Measurements from ENCODE around the gene PATJ. TPM values are rescaled to one million over a fixed set of nuclear protein-coding genes. Genes with fewer than 3 reads are reported as not detected.

The PATJ gene
- polyA plus RNA-seq, 1 of the 3 experiments (the other 2 are of a cell fraction): 3.0 TPM

DNA sequence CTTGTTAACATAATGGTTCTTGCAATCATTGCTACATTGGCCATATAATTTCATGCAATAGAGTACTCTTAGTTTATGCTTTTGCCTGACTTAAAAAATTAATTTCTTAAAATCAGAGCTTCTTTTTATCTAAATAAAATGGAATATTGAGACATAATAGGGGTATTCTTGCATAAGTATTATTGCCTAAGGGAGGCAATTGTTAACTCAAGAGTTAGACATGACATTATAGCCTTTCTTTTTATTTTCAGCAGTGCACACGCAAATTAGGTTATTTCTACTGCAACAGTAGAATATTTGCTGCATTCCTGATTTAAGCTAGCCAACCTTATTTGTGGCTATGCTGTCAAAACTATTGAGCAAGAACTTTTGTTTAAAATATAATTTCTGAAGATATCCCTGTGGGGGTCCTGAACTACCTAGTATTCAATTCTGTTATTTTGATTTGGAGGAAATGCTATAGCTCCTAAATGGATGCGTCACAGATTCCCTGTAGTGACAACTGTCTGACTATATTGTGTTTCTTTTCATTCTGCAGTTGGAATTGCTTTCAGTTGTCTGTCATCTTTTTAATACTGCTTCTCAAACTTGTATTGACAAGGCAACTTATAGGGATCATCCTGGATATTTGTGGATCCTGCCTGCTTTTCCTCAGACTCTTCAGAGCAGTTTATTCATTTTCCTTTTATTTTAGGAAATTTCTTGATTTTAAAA is 211.0 kb downstream of the PATJ start:
- no peaks in the 10 kb centered on the region for H3K27me3 ChIP-seq (ENCODE audit: insufficient read depth)
- H3K36me3 ChIP-seq (replicated peaks in 1 of 2; ENCODE audit: control insufficient read depth in 1 of 2, insufficient read depth in 2 of 2, low read length in 1 of 2): peaks cover 0 to 5% of the 10 kb centered on the region in 2 experiments
- H4K20me1 ChIP-seq (ENCODE audit: insufficient read depth): no peaks in the 10 kb centered on the region
- ChIA-PET POLR2A (no interaction called here), CTCF (interaction anchor here (0.7 kb wide), 1 partner anchor 13 kb away, joined by 3 read pairs; no protein-coding TSS in a partner anchor)
- H3K9me3 ChIP-seq: no peaks in the 10 kb centered on the region
- H3K4me3 ChIP-seq (ENCODE audit: low read depth in 2 of 2, low read length in 1 of 2): no peak overlapping the region
- no peak overlapping the region for H3K4me2 ChIP-seq
- WGBS (ENCODE audit: low lambda C conversion rate): 87% methylated on average over 2 of the region's 2 CpGs
- H3K79me2 ChIP-seq (ENCODE audit: insufficient read depth): no peaks in the 10 kb centered on the region
- H3K4me1 ChIP-seq (ENCODE audit: control insufficient read depth in 1 of 2, insufficient read depth in 2 of 2, low read depth in 1 of 2, low read length in 1 of 2): peaks cover 4 to 12% of the 10 kb centered on the region in 2 experiments; a peak in 3 of 4 replicates
- no peak for TF ChIP-seq FOXJ3 (CRISPR knock-in tag; IDR thresholded peaks at IDR 0.05)
- TF ChIP-seq ELF1 (IDR thresholded peaks at IDR 0.05): no peak
- no peak for TF ChIP-seq RFX5 (IDR thresholded peaks at IDR 0.05; ENCODE audit: low read length)
- no peak for TF ChIP-seq USF2 (IDR thresholded peaks at IDR 0.05; ENCODE audit: borderline replicate concordance, low read depth, low read length)
- TF ChIP-seq EP300 (IDR thresholded peaks at IDR 0.05; ENCODE audit: borderline replicate concordance in 1 of 2, low read depth in 1 of 2, low read length in 1 of 2): no peak
- TF ChIP-seq PBX3 (IDR thresholded peaks at IDR 0.05): no peak
- H3F3A ChIP-seq (replicated peaks; ENCODE audit: insufficient read depth): no peaks in the 10 kb centered on the region
- H3K9me2 ChIP-seq: no peaks in the 10 kb centered on the region
- H3K9ac ChIP-seq: no peak overlapping the region
- H2AFZ ChIP-seq (ENCODE audit: low read depth): no peak overlapping the region
- DNase-seq: no peak
- no peak overlapping the region for H3K27ac ChIP-seq (ENCODE audit: low read depth in 2 of 2, low read length in 1 of 2)

- CTCF ChIA-PET: no interaction called here
Measured at GRCh38 chr1:61953790-61954150, 211.5 kb downstream of the PATJ start.

More at GRCh38 chr1:61953790-61954150, 211.5 kb downstream of the PATJ start:
- H4K20me1 ChIP-seq (ENCODE audit: insufficient read depth): no peaks in the 10 kb centered on the region
- POLR2A ChIA-PET: no interaction called here
- peaks cover 0 to 5% of the 10 kb centered on the region in 2 experiments for H3K36me3 ChIP-seq (replicated peaks in 1 of 2; ENCODE audit: control insufficient read depth in 1 of 2, insufficient read depth in 2 of 2, low read length in 1 of 2)
- no peaks in the 10 kb centered on the region for H3K27me3 ChIP-seq (ENCODE audit: insufficient read depth)
- H3K9me2 ChIP-seq: no peaks in the 10 kb centered on the region
- WGBS (ENCODE audit: low lambda C conversion rate): 97% methylated on average over 3 of the region's 3 CpGs
- peaks cover 4 to 12% of the 10 kb centered on the region in 2 experiments; a peak in 3 of 4 replicates for H3K4me1 ChIP-seq (ENCODE audit: control insufficient read depth in 1 of 2, insufficient read depth in 2 of 2, low read depth in 1 of 2, low read length in 1 of 2)
- no peak overlapping the region for H3K27ac ChIP-seq (ENCODE audit: low read depth in 2 of 2, low read length in 1 of 2)
- H2AFZ ChIP-seq (ENCODE audit: low read depth): no peak overlapping the region
- DNase-seq: no peak
- no peaks in the 10 kb centered on the region for H3K9me3 ChIP-seq
- TF ChIP-seq, protein P1, sequence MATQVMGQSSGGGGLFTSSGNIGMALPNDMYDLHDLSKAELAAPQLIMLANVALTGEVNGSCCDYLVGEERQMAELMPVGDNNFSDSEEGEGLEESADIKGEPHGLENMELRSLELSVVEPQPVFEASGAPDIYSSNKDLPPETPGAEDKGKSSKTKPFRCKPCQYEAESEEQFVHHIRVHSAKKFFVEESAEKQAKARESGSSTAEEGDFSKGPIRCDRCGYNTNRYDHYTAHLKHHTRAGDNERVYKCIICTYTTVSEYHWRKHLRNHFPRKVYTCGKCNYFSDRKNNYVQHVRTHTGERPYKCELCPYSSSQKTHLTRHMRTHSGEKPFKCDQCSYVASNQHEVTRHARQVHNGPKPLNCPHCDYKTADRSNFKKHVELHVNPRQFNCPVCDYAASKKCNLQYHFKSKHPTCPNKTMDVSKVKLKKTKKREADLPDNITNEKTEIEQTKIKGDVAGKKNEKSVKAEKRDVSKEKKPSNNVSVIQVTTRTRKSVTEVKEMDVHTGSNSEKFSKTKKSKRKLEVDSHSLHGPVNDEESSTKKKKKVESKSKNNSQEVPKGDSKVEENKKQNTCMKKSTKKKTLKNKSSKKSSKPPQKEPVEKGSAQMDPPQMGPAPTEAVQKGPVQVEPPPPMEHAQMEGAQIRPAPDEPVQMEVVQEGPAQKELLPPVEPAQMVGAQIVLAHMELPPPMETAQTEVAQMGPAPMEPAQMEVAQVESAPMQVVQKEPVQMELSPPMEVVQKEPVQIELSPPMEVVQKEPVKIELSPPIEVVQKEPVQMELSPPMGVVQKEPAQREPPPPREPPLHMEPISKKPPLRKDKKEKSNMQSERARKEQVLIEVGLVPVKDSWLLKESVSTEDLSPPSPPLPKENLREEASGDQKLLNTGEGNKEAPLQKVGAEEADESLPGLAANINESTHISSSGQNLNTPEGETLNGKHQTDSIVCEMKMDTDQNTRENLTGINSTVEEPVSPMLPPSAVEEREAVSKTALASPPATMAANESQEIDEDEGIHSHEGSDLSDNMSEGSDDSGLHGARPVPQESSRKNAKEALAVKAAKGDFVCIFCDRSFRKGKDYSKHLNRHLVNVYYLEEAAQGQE (IDR thresholded peaks at IDR 0.05; ENCODE audit: low read depth, low read length): no peak
- TF ChIP-seq JUND (IDR thresholded peaks at IDR 0.05): no peak
- no peak for TF ChIP-seq PBX3 (IDR thresholded peaks at IDR 0.05)
- no peak for TF ChIP-seq NFIC (IDR thresholded peaks at IDR 0.05; ENCODE audit: borderline replicate concordance)
- TF ChIP-seq EZH2phosphoT487 (IDR thresholded peaks at IDR 0.05; ENCODE audit: borderline replicate concordance, low read depth): no peak
- TF ChIP-seq, protein P2, sequence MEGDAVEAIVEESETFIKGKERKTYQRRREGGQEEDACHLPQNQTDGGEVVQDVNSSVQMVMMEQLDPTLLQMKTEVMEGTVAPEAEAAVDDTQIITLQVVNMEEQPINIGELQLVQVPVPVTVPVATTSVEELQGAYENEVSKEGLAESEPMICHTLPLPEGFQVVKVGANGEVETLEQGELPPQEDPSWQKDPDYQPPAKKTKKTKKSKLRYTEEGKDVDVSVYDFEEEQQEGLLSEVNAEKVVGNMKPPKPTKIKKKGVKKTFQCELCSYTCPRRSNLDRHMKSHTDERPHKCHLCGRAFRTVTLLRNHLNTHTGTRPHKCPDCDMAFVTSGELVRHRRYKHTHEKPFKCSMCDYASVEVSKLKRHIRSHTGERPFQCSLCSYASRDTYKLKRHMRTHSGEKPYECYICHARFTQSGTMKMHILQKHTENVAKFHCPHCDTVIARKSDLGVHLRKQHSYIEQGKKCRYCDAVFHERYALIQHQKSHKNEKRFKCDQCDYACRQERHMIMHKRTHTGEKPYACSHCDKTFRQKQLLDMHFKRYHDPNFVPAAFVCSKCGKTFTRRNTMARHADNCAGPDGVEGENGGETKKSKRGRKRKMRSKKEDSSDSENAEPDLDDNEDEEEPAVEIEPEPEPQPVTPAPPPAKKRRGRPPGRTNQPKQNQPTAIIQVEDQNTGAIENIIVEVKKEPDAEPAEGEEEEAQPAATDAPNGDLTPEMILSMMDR (IDR thresholded peaks at IDR 0.05): no peak
- TF ChIP-seq FOSL2 (IDR thresholded peaks at IDR 0.05; ENCODE audit: borderline replicate concordance, low read depth): no peak
- TF ChIP-seq USF2 (IDR thresholded peaks at IDR 0.05; ENCODE audit: borderline replicate concordance, low read depth, low read length): no peak
- TF ChIP-seq TEAD4 (IDR thresholded peaks at IDR 0.05; ENCODE audit: borderline replicate concordance, insufficient read depth): no peak
- no peak for TF ChIP-seq RXRA (IDR thresholded peaks at IDR 0.05; ENCODE audit: borderline replicate concordance, low read depth)
- no peak for TF ChIP-seq YY1 (IDR thresholded peaks at IDR 0.05; ENCODE audit: low read depth)
- no peak overlapping the region for H3K4me2 ChIP-seq
- no peaks in the 10 kb centered on the region for H3F3A ChIP-seq (replicated peaks; ENCODE audit: insufficient read depth)
- H3K9ac ChIP-seq: no peak overlapping the region
- no peaks in the 10 kb centered on the region for H3K79me2 ChIP-seq (ENCODE audit: insufficient read depth)
- H3K4me3 ChIP-seq (ENCODE audit: low read depth in 2 of 2, low read length in 1 of 2): no peak overlapping the region

Data from SK-N-SH (cell line).